ENCODE measurements around the gene RPLP1. TPM values are rescaled to one million over a fixed set of nuclear protein-coding genes. Genes with fewer than 3 reads are reported as not detected.
"Not testable (repeated sequence)": the region's sequence is repeated elsewhere in the genome, so short reads cannot be mapped to it uniquely, and the experiment has no call there.

RPLP1 gene
- total RNA-seq, 2 experiments from 2014 or later = 2,276 to 2,343 TPM

DNA sequence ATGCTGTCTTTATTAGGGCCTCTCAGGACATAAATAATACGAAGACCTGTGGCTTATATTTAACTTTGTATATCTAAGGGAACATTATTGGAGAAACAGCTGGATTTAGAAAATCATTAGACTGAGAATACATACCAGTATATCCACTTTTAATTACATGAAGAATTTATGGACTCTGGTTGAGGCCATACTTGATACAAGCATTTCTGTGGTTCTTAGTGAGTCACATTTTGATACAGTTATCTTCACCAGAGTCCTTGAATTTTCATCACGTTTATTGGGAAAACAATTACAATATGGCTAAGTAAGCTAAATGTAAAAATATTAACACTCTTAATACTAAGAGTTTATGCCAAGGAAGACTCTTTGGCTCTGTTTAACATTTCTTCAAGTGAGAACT lies 28.6 kb upstream of the RPLP1 start:
- H3K36me3 Mint-ChIP-seq = peaks cover 73% of the 10 kb centered on the region
- no peak overlapping the region for H3K27ac Mint-ChIP-seq
- no peak for DNase-seq
- H3K9me3 Mint-ChIP-seq = no peaks in the 10 kb centered on the region
- no peak overlapping the region for H3K4me3 Mint-ChIP-seq
- peaks cover 3% of the 10 kb centered on the region for H3K27me3 Mint-ChIP-seq
- no peaks in the 10 kb centered on the region for H3K4me1 Mint-ChIP-seq

DNA sequence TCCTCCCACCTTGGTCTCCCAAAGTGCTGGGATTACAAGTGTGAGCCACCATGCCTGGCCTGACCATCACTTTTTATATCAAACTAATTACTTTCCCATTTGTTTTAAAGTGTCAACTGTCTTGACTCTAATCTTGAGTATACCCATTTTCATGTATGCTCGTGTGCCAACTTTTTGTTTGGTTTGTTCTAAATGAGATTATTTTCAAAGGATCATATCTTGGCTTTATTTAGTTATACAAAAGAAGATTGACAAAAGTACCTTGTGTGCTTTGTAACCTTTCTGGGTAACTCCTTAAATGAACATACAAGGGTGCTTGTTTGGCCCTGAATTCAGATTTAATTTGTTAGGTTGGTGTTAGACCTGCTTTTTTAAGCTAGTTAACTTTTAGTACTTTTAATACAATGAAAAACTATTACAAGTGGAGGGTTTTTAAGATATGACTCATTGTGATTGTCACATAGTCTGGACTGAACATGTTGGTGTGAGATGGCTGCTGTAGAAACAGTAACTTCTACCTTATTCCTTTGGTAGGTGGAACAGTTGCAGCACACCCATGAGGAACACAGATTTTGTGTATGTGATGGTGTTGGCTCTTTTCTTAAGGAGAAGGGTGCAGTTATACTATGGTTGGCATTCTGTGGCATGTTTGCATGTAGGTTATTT lies 27.7 kb upstream of the RPLP1 start:
- H3K4me3 Mint-ChIP-seq = no peak overlapping the region
- H3K36me3 Mint-ChIP-seq = peaks cover 68% of the 10 kb centered on the region
- no peak overlapping the region for H3K27ac Mint-ChIP-seq
- H3K9me3 Mint-ChIP-seq = no peaks in the 10 kb centered on the region
- no peaks in the 10 kb centered on the region for H3K4me1 Mint-ChIP-seq
- no peaks in the 10 kb centered on the region for H3K27me3 Mint-ChIP-seq
- no peak for DNase-seq

DNA sequence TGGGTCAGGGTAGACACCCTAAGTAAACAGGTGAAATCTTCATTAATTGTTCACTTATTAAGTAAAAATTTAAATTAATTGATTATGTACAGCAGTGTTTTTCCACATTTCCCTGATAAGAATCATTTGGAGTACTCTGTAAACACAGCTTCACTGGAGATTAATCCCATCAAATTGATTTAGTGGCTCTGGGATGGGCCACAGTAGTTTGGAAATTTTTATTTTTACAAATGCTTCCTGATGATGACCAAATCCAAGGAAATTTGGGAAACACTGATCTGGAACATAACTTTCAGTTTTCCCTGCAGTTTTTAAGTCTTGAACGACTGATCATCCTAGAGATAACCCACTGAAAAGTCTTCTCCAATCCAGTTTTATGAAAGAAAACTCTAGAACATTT lies 18.8 kb upstream of the RPLP1 start:
- H3K27ac Mint-ChIP-seq = no peak overlapping the region
- no peak overlapping the region for H3K4me3 Mint-ChIP-seq
- H3K36me3 Mint-ChIP-seq = peaks cover 63% of the 10 kb centered on the region
- no peaks in the 10 kb centered on the region for H3K27me3 Mint-ChIP-seq
- H3K4me1 Mint-ChIP-seq = no peaks in the 10 kb centered on the region
- H3K9me3 Mint-ChIP-seq = no peaks in the 10 kb centered on the region
- DNase-seq = no peak

DNA sequence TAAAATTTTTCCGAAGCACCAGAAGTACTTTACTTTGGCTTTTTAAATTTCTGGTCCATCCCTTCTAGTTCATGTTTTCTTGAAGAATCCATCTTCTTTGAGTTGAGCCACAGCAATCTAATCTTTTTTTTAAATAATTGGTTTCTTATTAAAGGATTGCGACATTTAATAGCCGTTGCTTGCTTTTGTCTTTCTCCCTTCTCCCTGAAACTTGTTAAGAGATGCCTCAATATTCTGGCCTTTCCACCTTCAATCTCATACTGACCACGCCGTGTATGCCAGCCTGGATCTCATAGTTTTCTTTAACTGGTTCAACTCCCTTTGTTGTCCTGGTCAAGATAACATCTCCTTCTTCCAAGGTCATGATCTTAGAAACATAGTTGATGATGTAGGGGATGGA lies 18.4 kb upstream of the RPLP1 start:
- Mint-ChIP-seq H3K36me3 (peaks cover 60% of the 10 kb centered on the region), H3K4me1 (no peaks in the 10 kb centered on the region), H3K4me3 (no peak overlapping the region), H3K9me3 (no peaks in the 10 kb centered on the region), H3K27me3 (no peaks in the 10 kb centered on the region), H3K27ac (no peak overlapping the region)
- no peak for DNase-seq

DNA sequence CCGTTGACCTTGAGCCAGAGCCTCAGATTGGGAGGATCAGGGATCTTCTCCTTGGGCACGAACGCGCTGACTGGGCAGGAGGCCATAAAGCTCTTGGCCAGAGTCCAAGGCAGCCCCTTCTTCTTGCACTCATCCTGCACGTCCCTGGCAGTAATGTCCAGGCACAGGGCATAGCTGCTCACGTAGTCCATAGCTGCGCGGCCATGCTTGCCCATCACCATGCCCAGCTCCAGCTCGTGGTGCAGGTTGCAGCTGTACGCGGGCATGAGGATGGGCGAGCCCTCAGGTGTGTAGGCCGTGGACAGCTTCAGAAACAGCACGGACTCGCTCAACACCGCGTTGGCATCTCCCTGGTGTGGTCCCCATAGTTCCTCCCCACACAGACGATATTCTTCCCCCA lies 17.9 kb upstream of the RPLP1 start:
- H3K27ac Mint-ChIP-seq = no peak overlapping the region
- H3K36me3 Mint-ChIP-seq = peaks cover 63% of the 10 kb centered on the region
- no peaks in the 10 kb centered on the region for H3K27me3 Mint-ChIP-seq
- no peaks in the 10 kb centered on the region for H3K4me1 Mint-ChIP-seq
- H3K9me3 Mint-ChIP-seq = no peaks in the 10 kb centered on the region
- H3K4me3 Mint-ChIP-seq = no peak overlapping the region
- DNase-seq = no peak

DNA sequence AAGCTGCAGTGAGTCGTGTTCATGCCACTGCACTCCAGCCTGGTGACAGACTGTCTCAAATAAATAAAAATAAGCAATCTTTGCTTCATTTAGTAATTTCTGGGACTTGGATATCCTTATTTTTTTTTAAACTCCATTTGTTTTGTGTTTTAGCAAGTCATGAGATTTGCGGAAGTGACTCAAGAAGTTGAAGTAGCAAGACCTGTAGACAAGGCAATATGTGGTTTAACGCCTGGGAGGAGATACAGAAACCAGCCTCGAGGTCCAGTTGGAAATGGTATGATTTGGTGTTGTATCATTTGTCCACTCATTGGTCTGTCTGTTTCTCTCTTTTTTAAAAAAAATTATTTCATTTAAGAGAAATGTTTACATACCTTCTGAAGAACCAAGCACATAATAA lies 16.6 kb upstream of the RPLP1 start:
- H3K9me3 Mint-ChIP-seq = no peaks in the 10 kb centered on the region
- DNase-seq = no peak
- H3K27me3 Mint-ChIP-seq = no peaks in the 10 kb centered on the region
- peaks cover 64% of the 10 kb centered on the region for H3K36me3 Mint-ChIP-seq
- H3K4me3 Mint-ChIP-seq = no peak overlapping the region
- H3K4me1 Mint-ChIP-seq = no peaks in the 10 kb centered on the region
- no peak overlapping the region for H3K27ac Mint-ChIP-seq

DNA sequence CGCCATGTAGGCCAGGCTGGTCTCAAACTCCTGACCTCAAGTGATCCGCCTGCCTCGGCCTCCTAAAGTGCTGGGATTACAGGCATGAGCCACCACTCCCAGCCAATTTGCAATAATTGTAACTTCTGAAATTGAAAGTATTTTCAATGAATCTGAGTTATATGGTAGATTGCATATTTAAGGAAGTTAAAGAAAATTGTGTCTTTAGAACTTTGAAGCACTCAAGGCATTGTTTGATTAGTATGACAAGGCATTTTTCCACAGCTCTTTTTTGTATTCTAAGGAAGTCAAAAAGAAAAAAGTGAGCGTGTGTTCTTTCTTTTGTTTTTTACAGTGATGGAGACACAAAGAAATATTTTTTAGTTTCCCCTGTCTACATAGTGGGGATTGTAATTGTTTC lies 15.7 kb upstream of the RPLP1 start:
- Mint-ChIP-seq H3K4me3 (no peak overlapping the region), H3K36me3 (peaks cover 66% of the 10 kb centered on the region), H3K27me3 (no peaks in the 10 kb centered on the region), H3K27ac (no peak overlapping the region), H3K4me1 (no peaks in the 10 kb centered on the region), H3K9me3 (no peaks in the 10 kb centered on the region)
- DNase-seq = no peak

DNA sequence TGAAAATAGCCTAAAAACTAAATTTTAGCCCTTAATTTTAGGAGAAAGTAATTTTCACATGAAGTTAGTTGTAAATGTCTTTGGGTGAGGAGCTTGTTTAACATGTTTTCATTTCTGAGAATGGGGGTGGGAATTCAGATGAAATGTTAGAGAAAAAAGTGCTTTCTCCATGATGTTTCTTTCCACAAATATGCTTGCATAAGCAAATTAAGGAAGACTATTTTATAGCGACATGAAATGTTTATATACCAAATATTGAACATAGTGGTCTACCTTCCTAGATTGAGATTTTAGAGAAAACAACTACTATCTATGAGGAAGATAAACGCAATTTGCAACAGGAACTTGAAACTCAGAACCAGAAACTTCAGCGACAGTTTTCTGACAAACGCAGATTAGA lies 13.0 kb upstream of the RPLP1 start:
- Mint-ChIP-seq H3K4me1 (peaks cover 17% of the 10 kb centered on the region), H3K27me3 (no peaks in the 10 kb centered on the region), H3K36me3 (peaks cover 60% of the 10 kb centered on the region), H3K27ac (no peak overlapping the region), H3K4me3 (no peak overlapping the region), H3K9me3 (no peaks in the 10 kb centered on the region)
- DNase-seq = no peak

DNA sequence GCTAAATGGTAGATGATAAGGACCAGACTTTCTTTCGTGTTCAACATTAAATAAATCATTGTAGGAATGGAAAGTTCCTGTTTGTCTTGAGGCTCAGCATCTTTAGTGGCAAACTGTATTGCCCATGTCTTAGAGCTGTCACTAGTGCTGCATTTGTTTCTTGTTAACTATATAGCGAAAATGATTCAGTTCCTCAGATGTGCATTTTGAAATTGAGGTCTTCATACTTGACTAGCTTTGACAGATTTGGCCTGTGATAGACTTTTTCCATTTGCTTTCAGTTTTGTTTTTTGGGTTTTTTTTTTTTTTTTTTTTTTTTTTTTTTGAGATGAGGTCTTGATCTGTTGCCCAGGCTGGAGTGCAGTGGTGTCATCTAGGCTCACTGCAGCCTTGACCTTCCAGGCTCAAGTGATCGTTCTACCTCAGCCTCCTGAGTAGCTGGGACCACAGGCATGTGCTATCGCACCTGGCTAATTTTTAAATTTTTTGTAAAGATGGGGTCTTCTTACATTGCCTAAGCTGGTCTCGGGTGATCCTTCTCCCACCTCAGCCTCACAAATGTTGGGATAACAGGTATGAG lies 9.5 kb upstream of the RPLP1 start:
- Mint-ChIP-seq H3K4me1 (peaks cover 17% of the 10 kb centered on the region), H3K36me3 (peaks cover 54% of the 10 kb centered on the region), H3K27me3 (no peaks in the 10 kb centered on the region), H3K9me3 (no peaks in the 10 kb centered on the region), H3K27ac (peak overlapping the region; percentile 29), H3K4me3 (no peak overlapping the region)
- DNase-seq = no peak

DNA sequence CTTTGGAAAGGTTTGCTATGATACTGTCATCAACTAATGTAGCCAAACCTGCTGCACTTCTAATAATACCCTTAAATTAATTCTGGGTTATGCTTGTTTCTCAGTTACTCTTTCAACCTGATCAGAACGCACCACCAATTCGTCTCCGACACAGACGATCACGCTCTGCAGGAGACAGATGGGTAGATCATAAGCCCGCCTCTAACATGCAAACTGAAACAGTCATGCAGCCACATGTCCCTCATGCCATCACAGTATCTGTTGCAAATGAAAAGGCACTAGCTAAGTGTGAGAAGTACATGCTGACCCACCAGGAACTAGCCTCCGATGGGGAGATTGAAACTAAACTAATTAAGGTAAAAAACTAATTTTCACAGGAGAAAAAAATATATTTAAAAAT lies 7.9 kb upstream of the RPLP1 start:
- no peak overlapping the region for H3K4me3 Mint-ChIP-seq
- H3K36me3 Mint-ChIP-seq = peaks cover 49% of the 10 kb centered on the region
- no peaks in the 10 kb centered on the region for H3K27me3 Mint-ChIP-seq
- no peak for DNase-seq
- peaks cover 17% of the 10 kb centered on the region for H3K4me1 Mint-ChIP-seq
- no peaks in the 10 kb centered on the region for H3K9me3 Mint-ChIP-seq
- H3K27ac Mint-ChIP-seq = no peak overlapping the region

DNA sequence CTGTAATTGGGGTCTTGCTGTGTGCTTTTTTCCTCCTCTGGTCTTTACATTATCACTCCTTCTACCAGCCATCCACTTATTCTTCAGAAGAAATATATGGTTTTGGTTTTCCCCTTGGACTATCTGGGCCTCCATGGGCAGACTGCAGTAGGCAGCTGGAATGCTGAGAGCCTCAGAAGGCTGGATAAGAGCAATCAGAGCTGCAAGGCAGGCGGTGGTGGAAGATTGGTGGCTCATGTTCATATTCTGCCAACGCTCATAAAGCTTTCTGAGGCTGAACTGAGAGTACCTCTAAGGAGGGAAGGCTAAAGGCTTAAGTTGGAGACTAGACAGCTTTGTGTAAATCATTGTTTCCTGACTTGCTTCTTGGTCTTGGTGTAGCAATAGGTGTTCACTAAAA lies 5.7 kb upstream of the RPLP1 start:
- Mint-ChIP-seq H3K27ac (no peak overlapping the region), H3K4me1 (peaks cover 18% of the 10 kb centered on the region), H3K9me3 (no peaks in the 10 kb centered on the region), H3K4me3 (no peak overlapping the region), H3K27me3 (no peaks in the 10 kb centered on the region), H3K36me3 (peaks cover 33% of the 10 kb centered on the region)
- DNase-seq = no peak

DNA sequence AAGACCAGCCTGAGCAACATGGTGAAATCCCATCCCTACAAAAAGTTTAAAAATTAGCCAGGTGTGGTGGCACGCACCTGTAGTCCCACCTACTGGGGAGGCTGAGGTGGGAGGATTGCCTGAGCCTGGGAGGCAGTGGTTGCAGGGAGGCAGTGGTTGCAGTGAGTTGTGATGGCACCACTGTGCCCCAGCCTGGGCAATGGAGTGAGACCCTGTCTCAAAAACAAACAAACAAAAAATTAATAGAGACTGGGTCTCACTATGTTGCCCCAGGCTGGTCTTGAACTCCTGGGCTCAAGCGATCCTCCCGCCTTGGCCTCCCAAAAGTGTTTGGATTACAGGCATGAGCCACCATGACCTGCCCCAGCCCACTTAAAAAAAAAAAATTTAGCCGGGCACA lies 2.4 kb upstream of the RPLP1 start:
- H3K27ac Mint-ChIP-seq, DNase-seq, H3K4me3 Mint-ChIP-seq, H3K27me3 Mint-ChIP-seq, H3K9me3 Mint-ChIP-seq: not testable (repeated sequence)
- peaks cover 49% of the 10 kb centered on the region for H3K36me3 Mint-ChIP-seq
- peaks cover 12% of the 10 kb centered on the region for H3K4me1 Mint-ChIP-seq

DNA sequence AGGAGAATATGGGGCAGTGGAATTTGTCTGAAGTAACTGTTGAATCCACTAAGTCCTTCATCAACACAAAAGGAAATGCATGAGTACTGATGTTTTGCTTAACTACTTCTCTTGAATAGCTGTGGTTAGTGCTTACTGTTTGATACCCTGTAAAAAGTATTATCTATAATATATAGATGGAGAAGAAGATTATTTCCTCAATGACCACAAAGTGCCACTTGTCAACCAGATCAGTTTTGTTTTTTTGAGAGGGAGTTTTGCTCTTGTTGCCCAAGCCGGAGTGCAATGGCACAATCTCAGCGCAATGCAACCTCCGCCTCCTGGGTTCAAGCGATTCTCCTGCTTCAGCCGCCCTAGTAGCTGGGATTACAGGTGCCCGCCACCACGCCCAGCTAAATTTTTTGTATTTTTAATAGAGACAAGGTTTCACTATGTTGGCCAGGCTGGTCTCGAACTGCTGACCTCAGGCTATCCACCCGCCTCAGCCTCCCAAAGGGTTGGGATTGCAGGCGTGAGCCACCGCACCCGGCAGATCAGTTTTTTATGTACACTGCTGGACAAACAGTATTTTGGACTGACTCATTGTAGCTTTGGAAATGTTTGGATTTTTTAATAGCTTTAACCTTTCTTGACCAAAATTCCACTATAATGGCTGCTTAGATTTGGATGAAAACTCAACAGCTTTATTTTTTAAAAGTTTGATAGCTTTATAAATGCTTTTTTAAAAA lies 1.5 kb upstream of the RPLP1 start:
- Mint-ChIP-seq H3K4me1 (peaks cover 18% of the 10 kb centered on the region), H3K27ac (peak overlapping the region; percentile 98), H3K9me3 (no peaks in the 10 kb centered on the region), H3K27me3 (no peaks in the 10 kb centered on the region), H3K4me3 (peak overlapping the region; percentile 99), H3K36me3 (peaks cover 50% of the 10 kb centered on the region)
- DNase-seq = no peak

DNA sequence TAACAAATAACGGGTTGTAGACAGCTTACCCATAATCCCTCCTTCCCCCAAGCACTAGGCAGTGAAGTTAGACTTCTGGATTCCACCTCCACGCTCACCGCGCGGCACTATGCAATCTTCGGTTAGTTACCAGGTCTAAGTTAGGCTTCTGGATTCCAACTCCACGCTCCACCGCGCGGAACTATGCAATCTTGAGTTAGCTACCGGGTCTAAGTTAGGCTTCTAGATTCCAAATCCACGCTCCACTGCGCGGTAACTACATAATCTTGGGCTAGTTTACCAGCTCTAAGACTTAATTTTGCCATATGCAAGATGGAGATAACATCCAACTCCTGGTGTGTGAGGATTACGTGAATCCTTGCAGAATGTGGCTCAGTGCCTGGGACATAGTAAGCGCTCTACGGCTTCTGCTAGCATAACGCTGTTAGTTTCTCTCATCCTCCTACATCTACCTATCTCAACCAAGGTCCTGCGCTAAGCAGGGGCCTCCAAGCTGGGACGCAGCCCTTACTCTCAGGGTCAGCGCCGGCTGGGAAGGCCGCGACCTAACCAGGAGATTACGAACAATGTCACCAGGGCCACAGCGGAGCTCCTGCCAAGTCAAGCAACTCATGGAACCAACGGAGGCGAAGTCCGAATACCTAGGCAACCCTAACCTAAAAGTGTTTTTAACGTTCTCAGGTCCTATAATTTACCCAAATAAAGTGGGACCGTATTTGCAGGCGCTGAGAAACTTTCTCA lies 497 bp upstream of the RPLP1 start:
- no peak for DNase-seq
- peaks cover 51% of the 10 kb centered on the region for H3K36me3 Mint-ChIP-seq
- no peaks in the 10 kb centered on the region for H3K27me3 Mint-ChIP-seq
- H3K27ac Mint-ChIP-seq = peak overlapping the region; percentile 98
- peaks cover 21% of the 10 kb centered on the region for H3K4me1 Mint-ChIP-seq
- H3K9me3 Mint-ChIP-seq = no peaks in the 10 kb centered on the region
- H3K4me3 Mint-ChIP-seq = peak overlapping the region; percentile 99

DNA sequence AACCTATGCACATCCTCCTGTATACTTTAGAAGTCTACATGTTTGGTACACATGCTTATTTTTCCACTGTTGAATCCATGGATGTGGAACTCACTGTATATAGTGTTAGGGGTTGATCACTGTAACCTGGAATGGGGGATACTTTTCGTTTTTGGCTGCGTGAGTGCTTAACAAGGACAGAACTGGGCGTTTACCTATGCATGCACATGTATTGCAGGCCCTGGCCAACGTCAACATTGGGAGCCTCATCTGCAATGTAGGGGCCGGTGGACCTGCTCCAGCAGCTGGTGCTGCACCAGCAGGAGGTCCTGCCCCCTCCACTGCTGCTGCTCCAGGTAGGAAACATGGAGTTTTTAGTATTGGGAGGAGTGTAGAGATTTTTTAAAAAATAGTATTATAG lies 2.3 kb downstream of the RPLP1 start:
- Mint-ChIP-seq H3K4me1 (peaks cover 24% of the 10 kb centered on the region), H3K27ac (peak overlapping the region; percentile 98), H3K9me3 (no peaks in the 10 kb centered on the region), H3K36me3 (peaks cover 45% of the 10 kb centered on the region), H3K27me3 (no peaks in the 10 kb centered on the region), H3K4me3 (peak overlapping the region; percentile 99)
- DNase-seq = no peak
